Activated gamma-delta T cell (primary cell): Measurements from ENCODE around the gene ZSCAN2.

ENCODE experiments used
- DNase-seq: peaks from one replicate; lab custom pipeline; 2025; lab: John Stamatoyannopoulos, UW

Gene ZSCAN2

DNA sequence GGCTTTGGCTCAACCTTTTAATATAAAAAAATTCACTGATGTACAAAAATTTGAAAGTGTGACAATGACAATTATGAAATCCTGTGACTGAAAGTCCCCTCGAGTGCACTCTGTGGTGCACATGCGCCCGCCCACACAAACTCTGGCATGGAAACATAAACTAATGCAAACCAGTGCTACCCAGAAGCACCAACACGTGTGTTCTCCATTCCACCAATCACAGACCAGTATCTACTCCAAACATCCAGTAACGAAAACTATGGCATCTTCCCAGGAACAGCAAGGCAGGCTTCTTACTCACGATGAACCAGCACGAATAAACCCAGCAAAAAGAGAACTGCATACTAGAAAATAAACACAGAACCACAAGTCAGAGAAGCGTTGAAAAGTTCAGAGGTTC lies 68.9 kb downstream of the ZSCAN2 start:
- DNase-seq: no peak

DNA sequence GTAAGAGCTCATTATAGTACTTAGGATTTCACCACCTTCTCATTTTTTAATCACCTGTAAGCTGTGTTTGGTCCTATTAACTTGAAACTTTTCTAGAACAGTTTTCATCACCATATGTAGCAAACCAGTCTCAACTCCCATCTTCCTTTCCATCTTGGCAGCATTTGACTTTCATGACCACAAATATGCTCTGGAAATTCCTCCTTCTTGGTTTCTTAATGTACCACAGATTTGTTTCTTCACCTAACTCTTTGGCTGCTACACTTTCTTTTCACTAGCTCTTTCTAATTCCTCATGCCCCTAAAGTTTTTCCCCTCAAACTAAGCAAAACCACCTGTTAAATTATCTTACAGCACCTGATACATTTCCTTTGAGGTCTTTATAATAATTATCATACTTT lies 70.4 kb downstream of the ZSCAN2 start:
- DNase-seq: no peak
